ENCODE data around the gene KRTAP19-8.

GRCh38 chr21:31012133-31013089, 25.9 kb downstream of the KRTAP19-8 start:
- no peak for TF ChIP-seq CTCF (IDR thresholded peaks at IDR 0.05)
- TF ChIP-seq ZNF219 (CRISPR knock-in tag; IDR thresholded peaks at IDR 0.05; ENCODE audit: borderline replicate concordance), result no peak
- TF ChIP-seq, protein P1, sequence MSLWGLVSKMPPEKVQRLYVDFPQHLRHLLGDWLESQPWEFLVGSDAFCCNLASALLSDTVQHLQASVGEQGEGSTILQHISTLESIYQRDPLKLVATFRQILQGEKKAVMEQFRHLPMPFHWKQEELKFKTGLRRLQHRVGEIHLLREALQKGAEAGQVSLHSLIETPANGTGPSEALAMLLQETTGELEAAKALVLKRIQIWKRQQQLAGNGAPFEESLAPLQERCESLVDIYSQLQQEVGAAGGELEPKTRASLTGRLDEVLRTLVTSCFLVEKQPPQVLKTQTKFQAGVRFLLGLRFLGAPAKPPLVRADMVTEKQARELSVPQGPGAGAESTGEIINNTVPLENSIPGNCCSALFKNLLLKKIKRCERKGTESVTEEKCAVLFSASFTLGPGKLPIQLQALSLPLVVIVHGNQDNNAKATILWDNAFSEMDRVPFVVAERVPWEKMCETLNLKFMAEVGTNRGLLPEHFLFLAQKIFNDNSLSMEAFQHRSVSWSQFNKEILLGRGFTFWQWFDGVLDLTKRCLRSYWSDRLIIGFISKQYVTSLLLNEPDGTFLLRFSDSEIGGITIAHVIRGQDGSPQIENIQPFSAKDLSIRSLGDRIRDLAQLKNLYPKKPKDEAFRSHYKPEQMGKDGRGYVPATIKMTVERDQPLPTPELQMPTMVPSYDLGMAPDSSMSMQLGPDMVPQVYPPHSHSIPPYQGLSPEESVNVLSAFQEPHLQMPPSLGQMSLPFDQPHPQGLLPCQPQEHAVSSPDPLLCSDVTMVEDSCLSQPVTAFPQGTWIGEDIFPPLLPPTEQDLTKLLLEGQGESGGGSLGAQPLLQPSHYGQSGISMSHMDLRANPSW (CRISPR knock-in tag; conservative IDR thresholded peaks at IDR 0.05; ENCODE audit: low read depth), result no peak
- no peak for TF ChIP-seq ELF4 (CRISPR knock-in tag; IDR thresholded peaks at IDR 0.05; ENCODE audit: low read depth)
- TF ChIP-seq ZNF232 (CRISPR knock-in tag; IDR thresholded peaks at IDR 0.05), result no peak
- no peak for TF ChIP-seq ATF1 (CRISPR knock-in tag; IDR thresholded peaks at IDR 0.05)
- no peak for TF ChIP-seq MYBL2 (CRISPR knock-in tag; IDR thresholded peaks at IDR 0.05)
- TF ChIP-seq, protein P2, sequence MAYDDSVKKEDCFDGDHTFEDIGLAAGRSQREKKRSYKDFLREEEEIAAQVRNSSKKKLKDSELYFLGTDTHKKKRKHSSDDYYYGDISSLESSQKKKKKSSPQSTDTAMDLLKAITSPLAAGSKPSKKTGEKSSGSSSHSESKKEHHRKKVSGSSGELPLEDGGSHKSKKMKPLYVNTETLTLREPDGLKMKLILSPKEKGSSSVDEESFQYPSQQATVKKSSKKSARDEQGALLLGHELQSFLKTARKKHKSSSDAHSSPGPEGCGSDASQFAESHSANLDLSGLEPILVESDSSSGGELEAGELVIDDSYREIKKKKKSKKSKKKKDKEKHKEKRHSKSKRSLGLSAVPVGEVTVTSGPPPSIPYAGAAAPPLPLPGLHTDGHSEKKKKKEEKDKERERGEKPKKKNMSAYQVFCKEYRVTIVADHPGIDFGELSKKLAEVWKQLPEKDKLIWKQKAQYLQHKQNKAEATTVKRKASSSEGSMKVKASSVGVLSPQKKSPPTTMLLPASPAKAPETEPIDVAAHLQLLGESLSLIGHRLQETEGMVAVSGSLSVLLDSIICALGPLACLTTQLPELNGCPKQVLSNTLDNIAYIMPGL (CRISPR knock-in tag; IDR thresholded peaks at IDR 0.05), result no peak
- no peak for TF ChIP-seq MXD4 (CRISPR knock-in tag; IDR thresholded peaks at IDR 0.05; ENCODE audit: borderline replicate concordance)
- TF ChIP-seq NR2C2 (CRISPR knock-in tag; IDR thresholded peaks at IDR 0.05), result no peak
- no peak for TF ChIP-seq PREB (CRISPR knock-in tag; IDR thresholded peaks at IDR 0.05; ENCODE audit: borderline replicate concordance)
- TF ChIP-seq, protein P3, sequence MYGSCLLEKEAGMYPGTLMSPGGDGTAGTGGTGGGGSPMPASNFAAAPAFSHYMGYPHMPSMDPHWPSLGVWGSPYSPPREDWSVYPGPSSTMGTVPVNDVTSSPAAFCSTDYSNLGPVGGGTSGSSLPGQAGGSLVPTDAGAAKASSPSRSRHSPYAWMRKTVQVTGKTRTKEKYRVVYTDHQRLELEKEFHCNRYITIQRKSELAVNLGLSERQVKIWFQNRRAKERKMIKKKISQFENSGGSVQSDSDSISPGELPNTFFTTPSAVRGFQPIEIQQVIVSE (CRISPR knock-in tag; IDR thresholded peaks at IDR 0.05; ENCODE audit: borderline replicate concordance), result no peak
